Measurements from ENCODE around the gene SGPP2.

DNA sequence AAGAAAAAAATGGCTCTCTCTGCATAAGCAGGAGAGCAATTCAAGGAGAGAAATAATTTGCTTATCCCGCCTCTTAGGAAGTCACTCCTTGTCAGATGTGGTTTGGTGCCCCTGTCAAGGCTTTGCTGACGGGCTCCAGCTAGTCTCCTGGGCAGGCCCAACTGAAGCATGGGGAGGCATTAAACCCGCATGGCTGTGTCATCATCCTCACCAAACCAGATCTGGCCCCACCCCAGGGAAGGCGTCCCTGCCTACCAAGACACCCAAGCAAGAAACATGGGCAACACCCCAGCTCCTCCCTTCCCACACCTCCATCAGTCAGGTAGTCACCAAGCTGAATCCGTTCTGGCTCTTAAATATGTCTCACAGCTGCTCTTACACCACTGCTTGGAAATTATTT, 108.0 kb downstream of the SGPP2 start:
- TF ChIP-seq, protein P1, sequence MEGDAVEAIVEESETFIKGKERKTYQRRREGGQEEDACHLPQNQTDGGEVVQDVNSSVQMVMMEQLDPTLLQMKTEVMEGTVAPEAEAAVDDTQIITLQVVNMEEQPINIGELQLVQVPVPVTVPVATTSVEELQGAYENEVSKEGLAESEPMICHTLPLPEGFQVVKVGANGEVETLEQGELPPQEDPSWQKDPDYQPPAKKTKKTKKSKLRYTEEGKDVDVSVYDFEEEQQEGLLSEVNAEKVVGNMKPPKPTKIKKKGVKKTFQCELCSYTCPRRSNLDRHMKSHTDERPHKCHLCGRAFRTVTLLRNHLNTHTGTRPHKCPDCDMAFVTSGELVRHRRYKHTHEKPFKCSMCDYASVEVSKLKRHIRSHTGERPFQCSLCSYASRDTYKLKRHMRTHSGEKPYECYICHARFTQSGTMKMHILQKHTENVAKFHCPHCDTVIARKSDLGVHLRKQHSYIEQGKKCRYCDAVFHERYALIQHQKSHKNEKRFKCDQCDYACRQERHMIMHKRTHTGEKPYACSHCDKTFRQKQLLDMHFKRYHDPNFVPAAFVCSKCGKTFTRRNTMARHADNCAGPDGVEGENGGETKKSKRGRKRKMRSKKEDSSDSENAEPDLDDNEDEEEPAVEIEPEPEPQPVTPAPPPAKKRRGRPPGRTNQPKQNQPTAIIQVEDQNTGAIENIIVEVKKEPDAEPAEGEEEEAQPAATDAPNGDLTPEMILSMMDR (IDR thresholded peaks at IDR 0.05 in 8 of 11, conservative IDR thresholded peaks at IDR 0.05 in 3 of 11): no peak
- TF ChIP-seq POLR2AphosphoS5 (IDR thresholded peaks at IDR 0.05): no peak
